Measurements from ENCODE around the gene APCDD1.

APCDD1 gene

DNA sequence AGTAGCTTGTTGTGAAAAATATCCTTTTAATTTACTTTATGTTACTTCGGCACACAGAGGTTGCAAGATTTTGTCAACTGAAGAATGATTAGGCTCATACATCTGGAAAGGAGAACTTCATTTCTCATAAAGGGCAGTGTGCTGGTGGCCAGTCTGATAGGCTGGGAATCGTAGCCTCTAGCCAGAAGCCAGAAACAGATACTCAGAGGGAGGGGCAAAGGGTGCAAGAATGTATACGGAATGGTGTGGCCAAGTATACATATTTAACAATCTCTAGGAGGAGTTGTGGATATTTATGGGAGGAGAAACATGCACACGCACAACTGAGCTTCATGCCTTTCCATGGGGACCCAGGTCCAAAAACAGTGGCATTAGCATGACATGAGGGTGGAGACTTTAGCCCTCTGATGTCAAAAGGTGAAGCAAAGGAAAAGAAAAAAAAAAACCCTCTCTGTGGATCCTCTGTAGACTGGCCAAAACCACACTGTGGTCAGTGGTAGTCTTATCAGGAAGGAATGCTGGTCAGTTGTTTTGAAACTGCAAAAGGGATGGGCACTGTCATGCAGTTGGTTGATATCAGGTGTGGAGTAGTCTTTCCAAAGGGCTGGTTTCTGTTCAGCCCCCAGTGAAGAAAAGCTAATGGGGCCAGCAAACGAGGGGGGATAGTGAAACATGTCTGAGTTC lies 34.9 kb upstream of the APCDD1 start:
- TF ChIP-seq GATA2 (IDR thresholded peaks at IDR 0.05; ENCODE audit: low read depth, low read length) (no peak), GATA3 (IDR thresholded peaks at IDR 0.05; ENCODE audit: low read depth, low read length) (no peak)

DNA sequence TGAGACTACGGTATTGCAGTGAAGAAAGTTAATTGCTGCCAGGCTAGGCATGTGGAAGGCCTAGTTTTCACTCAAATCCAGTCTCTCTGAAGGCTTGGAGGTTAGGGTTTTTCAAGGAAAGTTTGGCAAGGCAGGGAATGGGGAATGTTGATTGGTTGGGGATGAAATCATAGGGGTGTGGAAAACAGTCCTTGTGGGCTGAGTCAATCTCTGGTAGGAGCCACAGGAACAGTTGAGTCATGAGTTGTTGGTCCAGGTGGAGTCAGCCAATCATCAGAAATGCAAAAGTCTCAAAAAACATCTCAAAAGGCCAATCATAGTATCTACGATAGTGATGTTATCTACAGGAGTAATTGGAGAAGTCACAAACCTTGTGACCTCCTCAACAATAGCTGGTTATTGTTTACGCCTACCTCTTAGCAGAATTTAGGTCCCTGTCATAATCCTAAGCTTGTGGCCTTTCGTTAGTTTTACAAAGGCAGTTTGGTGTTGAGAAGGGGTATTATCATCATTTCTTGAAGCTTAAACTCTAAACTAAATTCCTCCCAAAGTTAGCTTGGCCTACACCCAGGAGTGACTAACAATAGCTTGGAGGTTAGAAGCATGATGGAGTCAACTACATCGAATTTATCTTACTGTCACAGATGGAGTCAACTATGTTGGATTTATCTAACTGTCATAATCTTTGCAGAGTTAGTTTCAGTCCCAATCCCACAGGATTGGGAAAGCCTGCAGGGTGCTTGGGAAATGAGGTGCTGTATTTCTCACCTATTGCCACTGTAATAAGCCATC lies 33.7 kb upstream of the APCDD1 start:
- TF ChIP-seq GATA2 (IDR thresholded peaks at IDR 0.05; ENCODE audit: low read depth, low read length) (no peak), GATA3 (IDR thresholded peaks at IDR 0.05; ENCODE audit: low read depth, low read length) (no peak)

GRCh38 chr18:10421859-10422258 lies 32.6 kb upstream of the APCDD1 start:
- no peak for TF ChIP-seq GATA3 (IDR thresholded peaks at IDR 0.05; ENCODE audit: low read depth, low read length)
- TF ChIP-seq GATA2 (IDR thresholded peaks at IDR 0.05; ENCODE audit: low read depth, low read length): no peak

- TF ChIP-seq GATA2 (IDR thresholded peaks at IDR 0.05; ENCODE audit: low read depth, low read length) (no peak), GATA3 (IDR thresholded peaks at IDR 0.05; ENCODE audit: low read depth, low read length) (no peak)
Measured at GRCh38 chr18:10422731-10423130, 31.7 kb upstream of the APCDD1 start.

- TF ChIP-seq GATA2 (IDR thresholded peaks at IDR 0.05; ENCODE audit: low read depth, low read length): no peak
- no peak for TF ChIP-seq GATA3 (IDR thresholded peaks at IDR 0.05; ENCODE audit: low read depth, low read length)
Measured at GRCh38 chr18:10424585-10425307, 29.7 kb upstream of the APCDD1 start.

GRCh38 chr18:10430677-10431076 lies 23.8 kb upstream of the APCDD1 start:
- TF ChIP-seq GATA2 (IDR thresholded peaks at IDR 0.05; ENCODE audit: low read depth, low read length) (no peak), GATA3 (IDR thresholded peaks at IDR 0.05; ENCODE audit: low read depth, low read length) (no peak)

DNA sequence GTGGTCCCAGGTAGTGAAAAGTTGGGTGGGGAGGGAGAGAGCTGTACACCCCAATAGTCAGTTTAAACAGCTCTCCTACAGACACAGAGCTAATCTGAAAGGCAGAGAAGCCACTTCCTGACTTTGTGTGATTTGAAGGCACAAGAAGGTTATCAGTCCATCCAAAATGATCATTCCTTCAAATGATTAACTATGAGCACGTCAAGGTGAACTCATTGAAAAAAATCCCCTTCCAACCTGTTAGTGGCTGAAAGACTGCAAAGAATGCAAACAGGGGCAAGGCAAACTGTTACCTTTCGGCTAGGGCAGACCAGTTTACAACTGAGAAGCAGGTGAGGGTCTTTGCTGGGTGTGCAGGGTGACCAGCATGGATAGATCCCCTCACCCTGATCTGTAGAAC lies 22.8 kb upstream of the APCDD1 start:
- no peak for TF ChIP-seq GATA2 (IDR thresholded peaks at IDR 0.05; ENCODE audit: low read depth, low read length)
- TF ChIP-seq GATA3 (IDR thresholded peaks at IDR 0.05; ENCODE audit: low read depth, low read length): no peak

GRCh38 chr18:10432781-10433180 lies 21.7 kb upstream of the APCDD1 start:
- no peak for TF ChIP-seq GATA3 (IDR thresholded peaks at IDR 0.05; ENCODE audit: low read depth, low read length)
- no peak for TF ChIP-seq GATA2 (IDR thresholded peaks at IDR 0.05; ENCODE audit: low read depth, low read length)

DNA sequence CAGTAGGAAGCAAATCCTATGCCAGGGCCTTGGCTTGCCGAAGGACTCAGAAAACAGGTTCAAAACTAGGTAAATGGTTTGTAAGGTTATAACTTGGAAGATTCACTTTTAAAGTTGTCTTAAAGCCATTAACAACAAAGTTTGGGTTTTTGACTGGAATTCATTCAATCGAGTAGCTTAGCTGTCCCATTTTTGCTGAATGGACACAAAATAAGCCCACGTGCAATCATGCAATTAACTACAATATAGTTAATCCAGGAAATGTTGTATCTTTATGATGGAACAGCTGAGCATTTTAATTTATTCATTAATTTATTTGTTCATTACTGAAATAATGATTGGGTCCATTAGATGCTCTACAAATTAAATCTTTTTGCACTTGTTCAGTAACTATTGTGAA lies 18.3 kb upstream of the APCDD1 start:
- TF ChIP-seq GATA3 (IDR thresholded peaks at IDR 0.05; ENCODE audit: low read depth, low read length): no peak
- TF ChIP-seq GATA2 (IDR thresholded peaks at IDR 0.05; ENCODE audit: low read depth, low read length): no peak

- no peak for TF ChIP-seq GATA3 (IDR thresholded peaks at IDR 0.05; ENCODE audit: low read depth, low read length)
- TF ChIP-seq GATA2 (IDR thresholded peaks at IDR 0.05; ENCODE audit: low read depth, low read length): no peak
Measured at GRCh38 chr18:10437837-10438236, 16.6 kb upstream of the APCDD1 start.

DNA sequence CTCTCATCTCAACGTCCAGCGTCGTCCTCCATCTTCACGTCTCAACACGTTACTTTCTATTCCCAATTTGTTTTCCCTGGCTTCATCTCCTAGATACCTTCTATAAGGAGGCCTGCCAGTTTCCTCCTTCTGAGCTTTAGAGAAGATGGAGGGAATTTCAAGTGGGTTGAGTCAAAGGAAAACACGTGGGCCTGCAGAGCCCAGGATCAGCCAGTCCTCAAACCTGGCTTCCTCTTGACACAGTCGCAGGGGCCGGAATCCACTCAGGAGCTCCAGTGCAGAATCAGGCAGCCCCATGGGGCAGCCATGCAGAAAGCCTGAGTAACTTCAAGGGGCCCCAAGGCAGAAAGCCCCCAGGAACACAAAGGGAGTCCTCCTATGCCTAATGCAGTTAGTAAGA lies 14.5 kb upstream of the APCDD1 start:
- TF ChIP-seq GATA3 (IDR thresholded peaks at IDR 0.05; ENCODE audit: low read depth, low read length): no peak
- TF ChIP-seq GATA2 (IDR thresholded peaks at IDR 0.05; ENCODE audit: low read depth, low read length): no peak

- TF ChIP-seq GATA3 (IDR thresholded peaks at IDR 0.05; ENCODE audit: low read depth, low read length): no peak
- TF ChIP-seq GATA2 (IDR thresholded peaks at IDR 0.05; ENCODE audit: low read depth, low read length): no peak
Measured at GRCh38 chr18:10440884-10441283, 13.6 kb upstream of the APCDD1 start.

- TF ChIP-seq GATA2 (IDR thresholded peaks at IDR 0.05; ENCODE audit: low read depth, low read length): no peak
- no peak for TF ChIP-seq GATA3 (IDR thresholded peaks at IDR 0.05; ENCODE audit: low read depth, low read length)
Measured at GRCh38 chr18:10441472-10441871, 13.0 kb upstream of the APCDD1 start.

- TF ChIP-seq GATA3 (IDR thresholded peaks at IDR 0.05; ENCODE audit: low read depth, low read length) (no peak), GATA2 (IDR thresholded peaks at IDR 0.05; ENCODE audit: low read depth, low read length) (no peak)
Measured at GRCh38 chr18:10442551-10442971, 11.9 kb upstream of the APCDD1 start.

Measured in SH-SY5Y (cell line).